NCI-H345 (cell line): ENCODE data around the gene TBC1D22A.

ENCODE experiments used
- DNase-seq: peaks from one replicate; lab custom pipeline; 2025; lab: John Stamatoyannopoulos, UW

TBC1D22A gene

DNA sequence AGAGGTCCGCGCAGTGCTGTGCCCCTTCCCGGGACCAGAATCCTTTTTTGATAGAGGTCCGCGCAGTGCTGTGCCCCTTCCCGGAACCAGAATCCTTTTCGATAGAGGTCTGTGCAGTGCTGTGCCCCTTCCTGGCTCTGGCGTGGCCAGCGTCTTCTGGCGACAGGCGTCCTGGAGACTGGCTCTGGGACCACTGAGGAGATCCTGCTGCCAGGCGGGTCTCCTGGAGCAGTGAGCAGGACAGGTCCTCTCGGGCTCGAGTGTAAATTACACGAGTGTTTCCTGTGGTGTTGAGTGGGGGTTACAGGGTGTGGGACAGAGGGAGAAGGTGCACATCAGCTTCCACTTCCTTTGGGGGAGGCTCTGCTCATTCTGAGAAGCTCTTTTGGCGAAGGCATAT lies 98.1 kb downstream of the TBC1D22A start:
- no peak for DNase-seq

DNA sequence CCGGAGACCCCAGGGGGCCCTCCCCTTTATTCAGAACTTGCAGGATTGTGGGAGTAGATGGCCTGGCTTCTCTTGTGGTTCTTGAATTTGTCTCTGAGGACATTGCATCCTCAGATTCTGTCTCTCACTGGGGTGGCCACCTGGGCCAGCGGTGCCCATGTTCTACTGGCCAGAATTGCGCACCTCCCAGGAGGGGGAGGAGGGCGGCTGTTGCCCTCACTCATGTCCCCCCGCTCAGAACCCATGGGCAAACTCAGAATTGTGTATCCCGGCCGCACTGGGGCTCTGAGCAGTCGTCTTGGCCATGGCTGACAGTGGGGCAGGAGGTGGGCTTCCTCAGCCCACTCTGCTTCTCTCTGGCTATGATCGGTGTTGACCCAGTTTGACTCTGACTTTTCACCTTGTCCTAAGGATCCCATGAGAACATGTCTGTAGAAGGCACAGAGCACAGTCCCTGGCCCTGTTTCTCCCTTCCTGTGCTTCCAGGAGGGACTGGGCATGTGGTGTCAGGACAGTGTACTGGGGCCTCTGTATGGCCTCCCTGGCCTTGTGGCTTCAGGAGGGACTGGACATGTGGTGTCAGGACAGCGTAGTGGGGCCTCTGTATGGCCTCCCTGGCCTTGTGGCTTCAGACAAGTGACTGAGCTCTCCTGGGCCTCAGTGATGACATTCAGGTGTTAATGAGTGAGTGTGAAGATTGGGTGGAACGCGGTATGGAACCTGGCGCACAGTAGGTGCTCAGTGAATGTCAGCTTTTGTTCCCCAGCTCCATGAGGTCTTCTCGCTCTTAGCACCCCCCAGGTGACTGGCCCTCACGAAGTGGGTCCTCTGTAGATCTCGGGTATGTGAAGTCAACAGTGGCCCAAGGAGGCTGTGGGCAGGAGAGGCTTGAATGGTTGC lies 99.3 kb downstream of the TBC1D22A start:
- DNase-seq: no peak

DNA sequence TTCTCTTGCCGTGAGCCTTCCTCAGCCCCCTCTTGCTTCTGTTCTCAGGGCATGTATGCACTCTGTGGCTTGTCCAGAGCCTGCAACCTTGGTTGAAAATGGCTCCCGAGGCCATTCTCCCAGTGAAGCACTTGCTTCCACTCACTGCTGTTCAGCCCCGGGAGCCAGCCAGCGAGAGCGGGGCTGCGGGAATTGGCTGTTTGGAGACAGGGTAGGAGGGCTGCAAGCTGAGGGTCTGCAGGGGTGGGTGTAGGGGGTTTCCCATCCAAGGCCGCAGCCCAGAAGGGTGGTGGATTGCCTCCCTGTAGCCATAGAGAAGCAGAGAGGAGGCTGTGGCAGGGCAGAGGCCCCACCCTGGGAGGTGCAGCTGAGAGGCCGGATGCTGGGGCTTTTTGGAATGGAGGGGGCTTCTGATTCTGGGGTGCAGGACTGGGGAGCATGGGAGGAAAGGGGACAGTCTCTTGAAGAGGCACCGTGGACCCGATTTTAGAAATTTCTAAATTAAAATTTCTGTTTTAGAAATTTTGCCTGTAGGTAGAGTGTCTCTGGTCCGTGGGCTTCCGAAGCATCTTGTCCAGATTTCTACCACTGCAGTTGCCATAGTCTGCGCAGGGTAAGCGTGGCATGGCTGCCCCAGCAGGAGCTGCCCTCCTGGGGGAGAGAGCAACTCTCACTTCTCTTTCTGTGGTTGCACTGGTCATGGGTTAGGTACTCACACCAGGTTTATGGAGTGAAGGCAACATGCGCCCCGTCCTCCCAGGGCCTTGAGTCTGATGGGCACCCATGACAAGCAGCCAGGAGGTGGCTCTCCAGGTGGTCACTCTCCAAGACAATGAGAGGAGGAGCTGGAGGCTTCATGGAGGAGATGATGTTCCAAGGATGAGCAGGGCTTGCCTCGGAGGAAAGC lies 100.2 kb downstream of the TBC1D22A start:
- no peak for DNase-seq

DNA sequence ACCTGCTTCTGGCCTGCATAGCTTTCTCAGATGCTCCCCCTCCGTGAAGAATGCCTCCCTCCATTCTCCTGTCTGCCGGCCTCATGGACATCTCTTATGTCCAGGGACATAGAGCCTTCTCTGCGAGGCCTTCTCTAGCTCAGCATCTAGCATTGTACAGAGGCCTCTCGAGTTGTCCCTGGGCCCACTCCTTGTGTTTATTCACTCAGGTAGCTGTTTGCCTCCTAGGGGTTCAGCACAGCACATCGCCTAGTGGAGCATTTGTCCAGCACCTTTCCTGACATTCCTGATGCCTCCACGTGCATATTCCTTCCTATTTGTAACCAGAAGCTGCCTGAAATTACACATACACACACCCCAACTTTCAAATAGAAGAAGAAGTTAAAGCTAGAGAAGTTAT lies 101.3 kb downstream of the TBC1D22A start:
- no peak for DNase-seq

DNA sequence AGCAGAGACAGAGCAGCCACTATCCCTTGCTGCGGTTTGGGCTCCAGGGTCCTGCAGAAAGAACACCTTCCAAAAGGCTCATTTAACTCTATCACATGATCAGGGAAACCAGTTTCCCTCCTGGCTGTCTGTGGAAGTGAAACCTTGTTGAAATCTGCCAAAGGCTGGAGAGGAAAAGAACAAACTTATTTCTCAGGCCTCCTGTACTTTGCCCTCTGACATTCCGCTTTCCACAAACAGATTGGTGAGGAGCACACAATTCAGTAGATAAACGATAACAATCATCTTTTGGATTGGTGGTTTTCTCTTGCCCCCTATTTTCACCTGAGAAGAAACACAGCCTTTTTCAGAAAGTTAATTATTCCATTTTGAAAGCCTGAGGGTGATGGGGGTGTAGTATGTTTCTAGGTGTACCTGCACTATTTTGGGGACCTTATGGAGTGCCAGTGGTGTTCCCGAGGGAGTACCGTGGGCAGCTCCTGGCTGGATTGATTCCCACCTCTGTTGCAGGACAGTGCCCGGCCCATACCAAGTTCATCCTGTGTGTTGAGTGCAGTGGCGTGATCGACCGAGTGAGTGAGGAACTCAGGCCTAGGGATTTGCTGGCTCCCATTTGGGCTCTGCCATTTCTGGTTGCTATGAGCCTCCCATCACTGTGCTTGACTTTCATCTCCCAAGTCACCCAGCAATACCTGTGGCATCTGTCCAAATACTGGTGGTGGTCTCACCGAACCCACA lies 102.0 kb downstream of the TBC1D22A start:
- DNase-seq: no peak

DNA sequence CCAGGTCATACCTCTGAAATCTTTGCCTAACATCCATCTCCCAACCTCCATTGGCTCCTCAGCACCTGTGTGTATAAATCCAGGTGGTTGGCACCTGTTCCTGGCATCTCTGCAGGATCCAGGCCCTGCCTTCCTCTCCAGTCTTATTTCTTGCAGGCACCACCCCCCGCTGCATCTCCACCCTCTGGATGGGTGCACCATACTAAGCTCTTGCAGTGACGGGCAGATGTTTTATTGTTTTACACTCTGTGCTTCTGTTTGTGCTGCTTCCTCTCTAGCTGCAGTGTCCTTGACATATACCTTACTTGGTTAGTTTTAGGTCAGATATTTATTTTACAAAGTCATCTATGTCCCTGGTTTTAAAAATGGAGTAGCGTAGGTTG lies 102.6 kb downstream of the TBC1D22A start:
- peak; percentile 55 for DNase-seq

DNA sequence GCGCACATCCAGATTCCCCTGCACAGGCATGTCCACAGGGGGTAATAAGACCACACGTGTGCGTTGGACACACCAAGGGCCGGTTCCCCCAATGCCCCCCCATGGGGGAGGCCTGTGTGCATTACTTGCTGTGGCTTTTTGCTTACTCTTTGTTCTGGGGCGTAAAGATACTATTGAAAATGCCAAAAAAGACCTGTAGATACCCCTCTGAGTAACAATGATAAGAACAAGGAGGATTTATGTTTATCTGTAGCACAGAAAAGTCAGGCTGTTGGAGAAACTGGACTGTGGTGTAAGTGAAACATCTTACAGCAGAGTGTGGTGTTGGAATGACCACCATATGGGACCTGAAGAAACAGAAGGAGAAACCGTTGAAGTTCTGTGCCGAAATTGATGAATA lies 103.2 kb downstream of the TBC1D22A start:
- no peak for DNase-seq

DNA sequence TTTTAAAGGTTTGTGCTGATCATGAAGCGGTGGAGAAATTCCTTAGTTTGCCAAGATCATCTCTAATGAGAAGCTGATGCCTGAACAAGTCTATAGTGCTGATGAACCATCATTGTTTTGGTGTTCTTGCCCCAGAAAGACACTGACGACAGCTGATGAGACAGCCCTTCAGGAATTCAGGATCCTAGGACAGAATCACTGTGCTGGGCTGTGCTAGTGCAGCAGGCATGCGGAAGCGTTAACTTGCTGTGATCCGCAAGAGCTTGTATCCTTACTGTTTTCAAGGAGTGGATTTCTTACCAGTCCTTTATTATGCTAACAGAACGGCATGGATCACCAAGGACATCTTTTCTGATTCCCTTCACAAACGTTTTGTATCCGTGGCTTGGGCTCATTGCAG lies 104.1 kb downstream of the TBC1D22A start:
- no peak for DNase-seq

DNA sequence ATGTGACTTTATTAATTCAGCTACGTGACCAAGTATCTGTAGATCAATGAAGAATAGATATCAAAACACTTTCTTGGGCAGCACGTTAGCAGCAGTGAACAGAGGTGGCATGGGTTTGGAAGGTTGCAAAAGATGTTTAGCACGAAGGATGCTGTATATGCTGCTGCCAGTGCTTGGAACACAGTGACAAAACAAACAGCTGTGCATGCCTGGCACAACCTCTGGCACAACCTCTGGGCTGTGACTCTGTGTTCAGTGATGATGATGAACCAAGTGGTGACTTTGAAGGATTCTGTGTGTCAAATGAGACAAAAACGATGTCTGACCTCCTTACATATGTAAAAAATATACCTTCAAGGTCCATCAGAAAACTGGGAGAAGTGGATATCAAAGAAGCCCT lies 104.7 kb downstream of the TBC1D22A start:
- no peak for DNase-seq

DNA sequence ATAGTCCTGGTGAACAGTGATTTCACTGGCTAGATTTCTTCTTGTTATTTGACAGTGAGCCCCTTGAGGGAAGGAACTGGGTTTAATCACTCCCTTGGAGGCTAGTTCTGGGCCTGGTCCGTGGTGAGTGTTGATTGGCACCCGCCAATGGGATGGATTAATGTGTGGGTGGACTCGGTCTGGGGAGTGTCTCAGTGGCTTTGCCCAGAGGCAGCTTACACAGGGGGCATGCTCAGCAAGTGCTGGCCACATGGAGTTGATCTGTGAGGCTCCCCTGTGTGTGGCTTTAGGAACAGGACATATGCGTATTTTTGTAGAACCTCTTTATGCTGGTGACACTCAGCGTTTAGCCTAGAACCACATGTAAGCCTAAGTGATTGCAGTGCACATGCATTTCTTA lies 106.9 kb downstream of the TBC1D22A start:
- no peak for DNase-seq

DNA sequence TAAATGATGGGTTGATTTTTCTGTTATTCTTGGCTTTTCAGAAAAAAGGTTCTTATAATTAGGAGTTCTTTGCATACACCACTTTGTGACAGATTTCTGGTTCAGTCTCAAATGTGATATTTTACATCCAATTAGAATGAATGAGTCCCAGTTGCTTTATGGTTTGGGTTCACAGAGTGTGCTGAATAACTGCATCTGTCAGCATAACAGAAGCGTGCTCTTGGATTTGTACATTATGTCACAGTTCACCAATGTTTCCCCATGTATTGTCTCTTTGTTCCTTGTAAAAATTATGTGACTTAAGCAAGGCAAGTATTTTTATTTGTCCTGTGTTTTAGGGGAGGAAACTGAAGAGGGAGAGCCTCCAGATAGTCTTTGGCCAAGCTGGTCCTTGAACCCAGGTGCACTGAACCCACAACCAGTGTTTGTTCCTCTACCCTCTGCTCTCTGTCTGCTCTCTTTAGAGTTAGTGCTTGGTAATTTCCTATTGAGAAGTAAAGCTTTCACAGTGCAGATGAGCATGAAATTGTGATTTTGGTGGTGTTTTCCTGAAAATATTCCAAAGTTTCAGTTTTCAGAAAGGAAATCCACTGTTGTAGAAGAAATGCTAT lies 107.5 kb downstream of the TBC1D22A start:
- no peak for DNase-seq

DNA sequence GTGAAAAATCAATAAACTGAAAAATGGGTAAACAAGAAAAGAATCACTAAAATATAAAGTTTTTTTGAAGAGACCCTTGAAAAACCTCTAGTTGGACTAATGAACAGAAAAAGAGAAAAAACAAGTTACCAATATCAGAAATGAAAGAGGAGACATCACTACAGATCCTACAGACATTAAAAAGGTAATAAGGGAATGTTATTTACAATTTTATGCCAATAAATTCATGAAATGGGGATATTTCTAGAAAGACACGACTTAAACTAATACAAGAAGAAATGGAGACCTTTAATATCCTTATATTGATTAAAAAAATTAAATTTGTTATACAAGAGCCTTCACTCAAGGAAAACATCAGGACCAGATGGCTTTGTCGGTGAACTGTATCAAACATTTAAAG lies 109.4 kb downstream of the TBC1D22A start:
- DNase-seq: no peak

DNA sequence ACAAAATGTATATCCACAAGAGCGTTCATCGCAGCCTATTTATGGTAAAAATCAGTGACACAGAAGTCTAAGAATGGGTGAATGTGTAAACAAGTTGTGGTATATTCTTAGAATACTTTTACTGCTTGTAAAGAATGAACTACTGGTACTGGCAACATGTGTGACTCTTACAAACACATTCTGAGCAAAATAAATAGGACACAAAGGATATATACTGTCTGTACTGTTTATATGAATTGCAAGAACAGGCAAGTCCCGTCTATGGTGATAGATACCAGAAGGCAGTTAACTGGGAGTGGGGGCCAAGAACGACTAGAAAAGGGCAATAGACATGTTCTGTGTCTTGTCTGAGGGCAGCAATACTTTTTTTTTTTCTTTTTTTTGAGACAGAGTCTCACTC lies 112.6 kb downstream of the TBC1D22A start:
- no peak for DNase-seq

DNA sequence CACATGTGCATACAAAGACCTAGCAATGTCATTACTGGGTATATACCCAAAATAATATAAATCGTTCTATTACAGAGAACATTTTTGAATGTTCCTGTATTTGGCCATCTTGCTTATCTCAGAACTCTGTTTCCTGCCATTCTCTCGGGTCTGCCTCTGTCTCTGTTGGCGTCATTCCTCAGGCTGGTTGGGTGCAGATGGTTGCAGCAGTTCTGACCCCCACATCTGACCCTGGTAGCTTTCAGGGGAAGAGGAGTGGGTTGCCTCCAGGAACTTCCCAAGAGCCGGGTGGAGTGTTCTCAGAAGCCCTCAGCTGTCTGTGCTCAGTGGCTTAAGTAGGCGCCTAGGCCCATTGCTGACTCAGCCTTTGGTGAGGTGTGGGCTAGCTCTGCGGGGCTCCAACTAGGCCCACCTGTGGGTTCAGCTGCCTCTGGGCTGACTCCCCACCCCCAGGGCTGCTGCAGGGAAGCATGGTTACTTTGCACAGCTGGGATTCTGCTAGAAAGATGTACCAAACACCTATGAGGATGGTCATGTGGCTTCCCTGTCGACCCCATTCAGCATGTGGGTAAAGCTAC lies 114.0 kb downstream of the TBC1D22A start:
- DNase-seq: no peak

DNA sequence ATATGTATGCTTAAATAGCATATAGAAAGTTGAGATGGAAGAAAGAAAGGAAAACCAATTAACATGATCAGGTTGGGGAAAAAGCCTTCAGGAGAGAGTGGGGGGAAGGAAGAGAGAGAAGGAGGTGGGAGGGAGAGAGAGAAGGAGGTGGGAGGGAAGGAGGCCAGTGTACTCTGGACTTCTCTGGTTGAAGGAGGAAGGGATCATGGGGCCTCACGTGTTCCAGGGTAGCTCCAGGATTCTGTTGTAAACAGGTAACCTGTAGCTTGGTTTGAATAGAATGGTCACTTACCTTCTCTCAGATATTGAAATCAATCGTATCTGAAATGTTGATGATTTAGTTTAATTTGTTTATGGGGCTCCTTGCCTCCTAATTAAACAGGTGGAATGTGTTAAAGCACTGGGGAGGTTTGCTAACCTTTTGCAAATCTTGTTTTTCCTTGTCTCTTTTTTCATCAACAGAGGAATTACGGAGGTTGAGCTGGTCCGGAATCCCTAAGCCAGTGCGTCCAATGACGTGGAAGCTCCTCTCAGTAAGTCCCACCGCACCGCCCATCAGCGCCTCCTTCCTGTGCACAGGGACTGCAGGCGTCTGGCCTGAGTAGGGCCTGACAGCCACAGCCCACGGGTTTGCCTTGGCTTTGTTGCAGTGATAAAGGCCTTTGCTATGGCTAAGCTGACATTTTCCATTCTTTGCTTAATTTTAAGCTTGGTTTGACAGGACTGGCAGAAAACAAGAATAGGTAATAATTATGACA lies 115.9 kb downstream of the TBC1D22A start:
- no peak for DNase-seq

DNA sequence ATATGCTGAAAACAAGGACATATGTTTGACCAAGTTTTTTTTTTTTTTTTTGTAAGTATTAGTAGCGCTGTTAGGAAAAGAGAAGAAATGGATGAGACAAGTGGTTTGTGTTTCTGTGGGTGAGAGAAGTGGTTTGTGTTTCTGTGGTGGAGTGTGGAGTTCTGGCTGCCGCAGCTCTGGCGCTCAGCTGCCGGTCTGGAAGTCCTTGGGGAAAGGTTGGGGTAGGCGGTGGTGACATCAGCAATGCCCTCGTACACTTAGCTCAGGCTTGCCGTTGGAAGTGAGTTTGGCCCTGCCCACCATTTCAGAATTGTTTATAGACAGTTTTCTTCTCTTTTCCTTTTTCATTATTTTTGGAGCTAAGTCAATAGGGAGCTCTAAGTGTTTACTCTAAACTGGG lies 116.6 kb downstream of the TBC1D22A start:
- DNase-seq: no peak

DNA sequence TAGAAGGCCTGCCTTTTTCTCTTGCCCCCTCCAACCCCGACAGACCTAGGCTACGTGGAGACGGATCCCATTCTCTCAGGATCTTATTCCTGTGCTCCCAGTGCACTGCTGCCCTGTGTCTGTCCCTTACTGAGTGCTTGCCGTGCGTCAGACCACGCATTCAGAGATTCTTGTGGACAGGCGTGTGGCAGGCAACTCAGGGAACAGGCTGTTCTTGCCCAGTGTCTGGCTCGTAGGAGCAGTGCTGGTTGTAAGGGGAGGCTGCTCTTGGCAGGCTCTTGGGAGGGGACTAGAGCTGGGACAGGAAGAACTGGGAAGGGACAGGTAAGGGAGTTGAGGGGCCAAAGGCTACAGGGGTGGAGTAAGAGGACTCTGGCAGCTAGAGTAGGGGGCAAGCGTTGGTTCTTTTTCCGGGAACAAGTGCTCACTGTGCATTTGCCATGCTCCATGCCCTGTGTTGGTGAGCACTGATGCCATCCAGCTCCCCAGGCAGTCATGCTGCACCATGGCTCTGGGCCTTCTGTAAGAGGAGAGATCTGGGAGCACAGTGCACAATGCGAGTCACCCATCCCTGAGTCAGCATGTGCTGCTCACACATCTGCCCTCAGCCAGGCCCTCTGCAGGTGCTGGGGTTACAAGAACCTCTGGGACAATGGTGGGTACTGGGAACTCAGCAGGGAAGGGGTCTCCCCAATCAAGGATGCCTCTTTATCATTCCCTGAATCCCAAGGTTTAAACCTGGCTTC lies 119.1 kb downstream of the TBC1D22A start:
- DNase-seq: no peak

DNA sequence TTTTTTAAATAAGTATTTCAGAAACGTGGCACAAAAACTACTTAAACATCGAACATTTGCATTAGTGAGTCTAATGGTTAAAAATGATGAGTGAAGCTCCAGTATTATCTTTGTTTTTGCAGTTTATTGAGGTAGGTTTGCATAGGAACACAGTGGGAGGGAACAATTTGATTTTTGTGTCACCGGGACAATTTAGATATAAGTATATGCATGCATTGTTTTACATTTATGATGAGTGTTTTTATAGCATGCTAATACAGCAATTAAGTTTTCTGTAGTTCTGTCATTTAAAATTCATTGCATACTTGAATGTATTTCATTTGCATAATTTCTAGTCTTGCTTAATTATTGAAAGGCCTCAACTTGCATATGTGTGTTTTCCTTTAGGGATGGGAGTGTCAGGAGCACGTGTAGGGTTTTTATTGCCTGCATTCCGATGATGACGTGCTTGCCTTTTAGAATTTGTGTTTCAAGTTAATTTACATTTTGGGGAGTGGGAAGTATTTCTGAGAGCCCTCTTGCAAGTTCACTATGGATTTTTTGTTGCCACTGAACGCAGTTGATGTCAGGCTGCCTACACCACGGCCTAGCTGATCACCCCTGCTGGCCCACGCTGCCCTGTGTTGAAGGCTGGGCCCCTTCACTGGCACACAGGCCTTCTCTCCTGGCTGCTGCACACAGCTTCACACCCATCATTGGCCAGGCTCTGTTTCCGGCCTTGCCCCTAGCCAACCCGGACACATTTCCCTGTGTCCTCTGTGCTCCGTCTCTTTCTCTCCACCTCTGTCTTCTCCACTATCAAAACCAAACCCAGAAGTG lies 120.9 kb downstream of the TBC1D22A start:
- DNase-seq: no peak

DNA sequence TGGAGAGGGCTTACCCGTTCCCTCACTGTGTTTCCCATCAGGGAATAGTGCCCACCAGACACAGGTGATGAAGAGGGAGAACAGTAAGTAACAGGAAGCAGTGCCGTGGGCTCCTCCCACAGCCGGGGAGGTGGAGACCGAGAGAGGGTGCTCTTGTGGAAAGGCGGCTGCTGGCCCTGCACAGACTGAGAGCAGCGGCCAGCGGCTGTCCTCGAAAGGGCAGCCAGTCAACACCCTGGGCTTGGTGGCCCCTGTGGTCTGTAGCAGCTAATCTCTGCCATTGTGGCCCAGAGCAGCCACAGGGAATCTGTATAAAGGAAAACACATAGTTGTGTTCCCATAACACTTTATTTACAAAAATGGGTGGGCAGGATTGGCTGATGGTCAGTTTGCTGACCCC lies 121.9 kb downstream of the TBC1D22A start:
- DNase-seq: no peak
